Uterus (tissue), 2 donors: ENCODE measurements around the gene CPN1.

Source experiments
- CTCF ChIP-seq, 4 experiments: fragments of 200-600 bp in 2 of 4; fragments of 450-650 bp in 2 of 4; sonication (generic) in 2 of 4; IDR thresholded peaks; one replicate each; pipeline ENCODE4 v1.5.1; 2016 to 2019; ENCODE audit warnings: antibody characterized with exemption in 4 of 4, mild to moderate bottlenecking in 2 of 4, moderate library complexity in 1 of 4
- POLR2A ChIP-seq, 2 donors: fragments of 450-650 bp; IDR thresholded peaks; one replicate each; pipeline ENCODE4 v1.6.1; 2016; ENCODE audit warnings: antibody characterized with exemption in 2 of 2, mild to moderate bottlenecking in 1 of 2, moderate library complexity in 1 of 2

GRCh38 chr10:100037758-100038315, 43.8 kb downstream of the CPN1 start:
- no peak for TF ChIP-seq CTCF (IDR thresholded peaks at IDR 0.05)
- TF ChIP-seq POLR2A (IDR thresholded peaks at IDR 0.05), result no peak
